ENCODE results near the gene NAPA.
A peak's percentile ranks its signal among the peaks of the same experiment; 100 is the strongest.

NAPA gene

DNA sequence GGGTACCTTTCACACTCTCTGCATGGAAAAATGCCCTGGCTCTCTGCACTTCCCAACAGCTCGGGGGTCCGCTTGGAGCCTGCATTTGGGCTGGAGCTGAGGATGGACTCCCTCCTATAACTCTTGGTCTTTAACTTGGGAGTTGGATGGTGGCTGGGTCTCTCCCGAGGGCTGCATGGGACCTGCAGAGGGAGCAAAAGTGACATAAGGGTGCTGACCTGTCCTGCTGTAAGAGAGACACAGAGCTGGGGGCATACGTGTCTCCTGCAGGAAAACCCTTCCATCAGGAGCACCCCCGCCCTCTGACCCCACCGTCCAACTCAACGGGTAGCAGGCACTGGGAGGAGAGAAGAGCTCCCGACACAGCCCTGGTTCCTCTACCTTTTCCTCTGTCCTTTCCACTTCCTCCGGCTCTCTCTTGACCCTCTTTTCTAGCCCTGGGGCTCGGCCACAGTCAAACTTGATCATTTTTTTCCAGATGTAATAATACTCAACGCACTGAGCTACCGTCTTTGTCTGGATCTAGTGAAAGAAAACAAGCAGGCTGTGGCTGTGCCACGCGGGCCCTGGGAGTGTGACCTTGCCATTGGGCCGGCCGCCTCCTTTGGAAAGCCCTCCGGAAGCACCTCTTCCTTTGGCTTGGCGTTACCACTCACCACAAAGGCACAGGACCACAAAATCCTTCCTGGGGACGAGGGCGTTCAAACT lies 6.8 kb upstream of the NAPA start:
- H2AFZ ChIP-seq (ENCODE audit: low read length) = no peak overlapping the region
- H3F3A ChIP-seq (ENCODE audit: insufficient read depth, low read length) = no peaks in the 10 kb centered on the region
- no peaks in the 10 kb centered on the region for H4K20me1 ChIP-seq (ENCODE audit: insufficient read depth, low read length)
- no peaks in the 10 kb centered on the region for H3K9me2 ChIP-seq (ENCODE audit: low read depth, low read length)
- H3K36me3 ChIP-seq (ENCODE audit: insufficient read depth, low read length) = no peaks in the 10 kb centered on the region
- H3K79me2 ChIP-seq (ENCODE audit: insufficient read depth, low read length) = no peaks in the 10 kb centered on the region
- no peaks in the 10 kb centered on the region for H3K9me3 ChIP-seq (ENCODE audit: low read length)
- no peak overlapping the region for H3K4me3 ChIP-seq (ENCODE audit: low read depth, low read length, poor library complexity, severe bottlenecking)
- H3K4me1 ChIP-seq (ENCODE audit: insufficient read depth, low read length, severe bottlenecking) = peaks cover 10% of the 10 kb centered on the region
- no peak overlapping the region for H3K27ac ChIP-seq (ENCODE audit: low read depth, low read length, poor library complexity, severe bottlenecking)
- no peak overlapping the region for H3K4me2 ChIP-seq (ENCODE audit: low read length)
- H3K27me3 ChIP-seq (ENCODE audit: insufficient read depth, low read length) = no peaks in the 10 kb centered on the region; the same call in 1 of the 2 replicates
- TF ChIP-seq, protein P1, sequence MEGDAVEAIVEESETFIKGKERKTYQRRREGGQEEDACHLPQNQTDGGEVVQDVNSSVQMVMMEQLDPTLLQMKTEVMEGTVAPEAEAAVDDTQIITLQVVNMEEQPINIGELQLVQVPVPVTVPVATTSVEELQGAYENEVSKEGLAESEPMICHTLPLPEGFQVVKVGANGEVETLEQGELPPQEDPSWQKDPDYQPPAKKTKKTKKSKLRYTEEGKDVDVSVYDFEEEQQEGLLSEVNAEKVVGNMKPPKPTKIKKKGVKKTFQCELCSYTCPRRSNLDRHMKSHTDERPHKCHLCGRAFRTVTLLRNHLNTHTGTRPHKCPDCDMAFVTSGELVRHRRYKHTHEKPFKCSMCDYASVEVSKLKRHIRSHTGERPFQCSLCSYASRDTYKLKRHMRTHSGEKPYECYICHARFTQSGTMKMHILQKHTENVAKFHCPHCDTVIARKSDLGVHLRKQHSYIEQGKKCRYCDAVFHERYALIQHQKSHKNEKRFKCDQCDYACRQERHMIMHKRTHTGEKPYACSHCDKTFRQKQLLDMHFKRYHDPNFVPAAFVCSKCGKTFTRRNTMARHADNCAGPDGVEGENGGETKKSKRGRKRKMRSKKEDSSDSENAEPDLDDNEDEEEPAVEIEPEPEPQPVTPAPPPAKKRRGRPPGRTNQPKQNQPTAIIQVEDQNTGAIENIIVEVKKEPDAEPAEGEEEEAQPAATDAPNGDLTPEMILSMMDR (IDR thresholded peaks at IDR 0.05; ENCODE audit: low read length) = no peak
- TF ChIP-seq EZH2 (IDR thresholded peaks at IDR 0.05; ENCODE audit: borderline replicate concordance, low read length) = no peak
- H3K9ac ChIP-seq (ENCODE audit: low read length) = no peak overlapping the region

DNA sequence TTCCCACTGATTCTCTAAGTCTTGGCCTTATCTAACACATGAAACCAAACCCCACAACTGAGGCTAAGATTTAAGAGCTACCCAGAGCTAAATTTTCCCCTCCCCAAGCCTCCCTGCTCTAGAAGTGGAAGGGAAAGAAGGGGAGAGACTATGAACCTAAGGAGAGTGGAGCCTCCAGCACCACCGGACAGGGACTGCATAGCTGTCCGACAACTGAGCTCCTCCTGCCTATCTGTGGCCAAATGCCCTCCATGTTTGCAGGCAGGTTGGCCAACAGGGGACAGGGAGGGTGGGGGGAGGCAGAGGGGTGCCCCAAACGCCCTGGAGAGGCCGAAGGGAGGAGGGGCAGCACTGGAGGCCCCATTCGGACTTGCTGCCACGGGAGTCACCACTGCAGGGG lies 6.0 kb upstream of the NAPA start:
- H3K4me1 ChIP-seq (ENCODE audit: insufficient read depth, low read length, severe bottlenecking) = peaks cover 12% of the 10 kb centered on the region
- no peak overlapping the region for H3K4me3 ChIP-seq (ENCODE audit: low read depth, low read length, poor library complexity, severe bottlenecking)
- H3K9ac ChIP-seq (ENCODE audit: low read length) = no peak overlapping the region
- no peak for TF ChIP-seq EZH2 (IDR thresholded peaks at IDR 0.05; ENCODE audit: borderline replicate concordance, low read length)
- TF ChIP-seq, protein P1 (IDR thresholded peaks at IDR 0.05; ENCODE audit: low read length) = no peak
- H3K79me2 ChIP-seq (ENCODE audit: insufficient read depth, low read length) = no peaks in the 10 kb centered on the region
- no peaks in the 10 kb centered on the region for H3F3A ChIP-seq (ENCODE audit: insufficient read depth, low read length)
- H2AFZ ChIP-seq (ENCODE audit: low read length) = no peak overlapping the region
- H4K20me1 ChIP-seq (ENCODE audit: insufficient read depth, low read length) = no peaks in the 10 kb centered on the region
- no peaks in the 10 kb centered on the region; the same call in 1 of the 2 replicates for H3K27me3 ChIP-seq (ENCODE audit: insufficient read depth, low read length)
- no peak overlapping the region for H3K27ac ChIP-seq (ENCODE audit: low read depth, low read length, poor library complexity, severe bottlenecking)
- H3K9me2 ChIP-seq (ENCODE audit: low read depth, low read length) = no peaks in the 10 kb centered on the region
- no peaks in the 10 kb centered on the region for H3K9me3 ChIP-seq (ENCODE audit: low read length)
- H3K36me3 ChIP-seq (ENCODE audit: insufficient read depth, low read length) = no peaks in the 10 kb centered on the region
- H3K4me2 ChIP-seq (ENCODE audit: low read length) = no peak overlapping the region

DNA sequence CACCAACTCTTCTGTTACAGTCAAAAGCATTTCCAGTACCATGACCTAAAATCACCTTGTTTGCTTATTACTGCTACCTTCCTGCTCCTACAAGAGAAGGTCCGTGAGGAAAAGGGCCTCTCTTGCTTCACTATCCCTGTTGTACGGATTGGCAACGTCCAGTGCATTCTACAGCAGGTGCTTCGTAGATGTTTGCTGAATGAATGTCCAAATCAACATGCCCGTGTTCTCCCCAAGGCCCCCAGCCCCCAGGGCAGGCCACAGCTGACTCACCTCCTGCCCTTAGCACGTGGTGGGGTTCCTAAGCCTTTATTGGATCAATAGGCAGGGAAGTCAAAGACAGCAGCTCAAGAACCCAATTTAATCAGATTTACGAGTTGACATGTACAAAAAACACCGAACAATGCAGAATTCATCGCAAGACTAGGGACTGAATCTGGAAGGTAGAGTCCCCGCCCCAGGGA lies 5.5 kb upstream of the NAPA start:
- Histone ChIP-seq H3K4me2 (ENCODE audit: low read length) (no peak overlapping the region), H3K79me2 (ENCODE audit: insufficient read depth, low read length) (no peaks in the 10 kb centered on the region), H3K36me3 (ENCODE audit: insufficient read depth, low read length) (no peaks in the 10 kb centered on the region), H3K27ac (ENCODE audit: low read depth, low read length, poor library complexity, severe bottlenecking) (no peak overlapping the region), H3K4me3 (ENCODE audit: low read depth, low read length, poor library complexity, severe bottlenecking) (no peak overlapping the region), H3K9me2 (ENCODE audit: low read depth, low read length) (no peaks in the 10 kb centered on the region), H4K20me1 (ENCODE audit: insufficient read depth, low read length) (no peaks in the 10 kb centered on the region), H3F3A (ENCODE audit: insufficient read depth, low read length) (no peaks in the 10 kb centered on the region), H3K9me3 (ENCODE audit: low read length) (no peaks in the 10 kb centered on the region), H3K4me1 (ENCODE audit: insufficient read depth, low read length, severe bottlenecking) (peaks cover 16% of the 10 kb centered on the region), H2AFZ (ENCODE audit: low read length) (no peak overlapping the region), H3K27me3 (ENCODE audit: insufficient read depth, low read length) (no peaks in the 10 kb centered on the region; the same call in 1 of the 2 replicates), H3K9ac (ENCODE audit: low read length) (no peak overlapping the region)
- TF ChIP-seq, protein P1 (IDR thresholded peaks at IDR 0.05; ENCODE audit: low read length) = 0 out of 2 replicates have a peak, but pooled peaks have one; percentile 3
- no peak for TF ChIP-seq EZH2 (IDR thresholded peaks at IDR 0.05; ENCODE audit: borderline replicate concordance, low read length)
